ENCODE measurements around the gene EEF2K.

EEF2K gene

DNA sequence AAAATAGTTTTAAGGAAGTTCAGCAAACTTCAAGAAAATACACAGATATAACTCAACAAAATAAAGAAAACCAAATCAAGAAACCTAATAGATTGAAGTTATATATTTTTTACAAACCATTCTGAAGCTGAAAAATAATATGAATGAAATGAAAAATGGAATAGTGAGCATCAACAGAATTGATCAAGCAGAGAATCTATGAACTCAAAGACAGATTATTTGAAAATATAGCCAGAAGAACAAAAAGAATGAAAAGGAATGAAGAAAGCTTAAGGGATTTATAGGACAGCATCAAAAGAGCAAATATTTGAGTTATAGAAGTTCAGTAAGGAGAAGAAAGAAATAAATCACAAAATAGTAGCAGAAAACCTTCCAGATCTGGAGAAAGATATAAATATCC is 130.5 kb downstream of the EEF2K start:
- no peak for DNase-seq (ENCODE audit: low spot score)

- DNase-seq (ENCODE audit: low spot score) = no peak
Measured at GRCh38 chr16:22337045-22337444, 131.0 kb downstream of the EEF2K start.

GRCh38 chr16:22337849-22338635 is 132.0 kb downstream of the EEF2K start:
- DNase-seq (ENCODE audit: low spot score) = no peak
